Activated CD4-positive, alpha-beta T cell treated with anti-CD3 and anti-CD28 coated beads for 24 hours (primary cell): Measurements from ENCODE around the gene OR5M8.

Experiments
- DNase-seq, 2 donors: peaks; one replicate each; pipeline ENCODE4 v3.0.0-alpha.2; 2020; ENCODE audit warnings: low read depth in 2 of 2

Gene OR5M8

GRCh38 chr11:56491270-56491669, at the start of gene OR5M8:
TSS of gene OR5M8 (minus strand) at chr11:56491370. CDS start at chr11:56491370, 0 bp downstream.
- no peak for DNase-seq

- DNase-seq = no peak
These were observed 42.0 kb upstream of the OR5M8 start for GRCh38 chr11:56533054-56533740.

DNA sequence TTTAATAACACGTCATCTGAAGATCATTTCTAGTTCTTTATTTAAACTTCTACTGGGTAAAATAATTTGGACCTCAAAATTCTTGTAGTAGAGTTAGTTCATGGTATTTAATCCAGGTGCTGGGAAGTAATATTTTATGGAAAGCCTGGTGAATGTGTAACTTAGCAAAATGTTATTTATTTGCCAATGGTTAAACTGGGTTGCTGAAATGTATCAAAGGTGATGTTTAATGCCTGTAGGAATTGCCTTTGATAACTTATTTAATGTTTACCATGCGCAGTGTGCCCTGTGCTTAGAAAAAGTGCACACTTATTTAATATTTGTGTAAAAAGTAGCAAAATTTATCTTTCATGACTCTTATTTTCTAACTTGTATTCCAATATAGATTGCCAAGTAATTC, 40.7 kb upstream of the OR5M8 start:
- no peak for DNase-seq

DNA sequence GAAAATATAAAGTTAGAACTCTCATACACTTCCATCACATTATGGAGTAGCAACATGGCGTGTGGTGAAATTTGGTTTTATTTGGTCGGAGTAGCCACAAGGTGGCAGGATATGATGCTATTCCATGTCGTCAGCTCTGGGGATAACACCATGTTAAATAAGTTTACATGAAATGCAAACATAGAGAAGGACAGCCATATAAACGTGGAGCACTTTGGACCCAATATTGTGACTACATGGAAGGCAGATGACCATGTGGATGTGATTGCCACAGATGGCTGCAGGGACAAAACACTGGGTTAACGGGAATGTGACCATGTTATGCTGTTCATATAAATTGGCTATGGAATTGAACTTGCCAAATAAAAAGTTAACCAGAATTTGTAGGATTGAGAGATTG, 30.8 kb upstream of the OR5M8 start:
- DNase-seq = no peak

DNA sequence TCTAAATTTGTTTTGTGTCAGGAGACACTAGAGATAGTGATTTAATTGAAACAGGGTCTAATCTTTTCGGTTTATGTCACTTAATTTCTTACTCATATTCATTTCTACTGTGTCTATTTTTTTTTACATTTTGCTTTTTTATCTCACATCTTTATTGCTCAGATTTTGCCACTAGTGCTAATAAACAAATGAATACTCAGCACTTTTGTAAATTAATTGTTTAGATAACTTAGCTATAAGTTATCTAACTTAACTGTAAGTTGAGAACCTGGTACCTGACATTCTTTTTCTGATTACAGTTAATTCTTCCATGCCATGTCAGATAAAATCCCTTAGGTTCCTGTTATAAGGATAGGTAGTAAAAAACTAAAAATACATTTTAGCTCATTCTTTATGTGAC, 22.1 kb upstream of the OR5M8 start:
- DNase-seq = no peak

DNA sequence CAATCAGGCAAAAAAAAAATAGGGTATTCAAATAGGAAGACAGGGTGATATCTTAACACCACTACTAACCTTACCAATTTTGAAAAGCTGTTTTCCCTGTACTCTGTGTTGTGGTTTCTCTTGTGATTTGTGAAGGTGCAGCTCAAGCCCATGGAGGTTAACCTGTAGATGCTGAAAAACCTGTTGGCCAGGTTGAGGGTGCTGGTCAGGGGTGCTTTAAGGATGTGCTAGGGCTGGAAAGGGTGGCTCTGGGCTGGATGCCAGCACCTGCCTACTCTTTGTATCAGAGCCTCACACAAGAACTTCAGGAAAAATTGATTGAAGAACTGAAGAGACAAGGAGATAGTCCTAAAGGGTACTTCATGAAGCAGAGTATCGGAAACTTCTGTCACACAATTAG, 18.3 kb upstream of the OR5M8 start:
- DNase-seq = no peak

DNA sequence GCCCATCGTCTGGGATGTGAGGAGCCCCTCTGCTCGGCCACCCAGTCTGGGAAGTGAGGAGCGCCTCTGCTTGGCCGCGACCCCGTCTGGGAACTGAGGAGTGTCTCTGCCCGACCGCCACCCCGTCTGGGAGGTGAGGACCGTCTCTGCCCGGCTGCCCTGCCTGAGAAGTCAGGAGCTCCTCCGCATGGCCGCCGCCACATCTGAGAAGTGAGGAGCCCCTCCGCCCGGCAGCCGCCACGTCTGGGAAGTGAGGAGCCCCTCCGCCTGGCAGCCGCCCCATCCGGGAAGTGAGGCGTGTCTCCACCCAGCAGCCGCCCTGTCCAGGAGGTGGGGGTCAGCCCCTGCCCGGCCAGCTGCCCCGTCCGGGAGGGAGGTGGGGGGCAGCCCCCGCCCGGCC, 5.8 kb upstream of the OR5M8 start:
- DNase-seq = no peak

DNA sequence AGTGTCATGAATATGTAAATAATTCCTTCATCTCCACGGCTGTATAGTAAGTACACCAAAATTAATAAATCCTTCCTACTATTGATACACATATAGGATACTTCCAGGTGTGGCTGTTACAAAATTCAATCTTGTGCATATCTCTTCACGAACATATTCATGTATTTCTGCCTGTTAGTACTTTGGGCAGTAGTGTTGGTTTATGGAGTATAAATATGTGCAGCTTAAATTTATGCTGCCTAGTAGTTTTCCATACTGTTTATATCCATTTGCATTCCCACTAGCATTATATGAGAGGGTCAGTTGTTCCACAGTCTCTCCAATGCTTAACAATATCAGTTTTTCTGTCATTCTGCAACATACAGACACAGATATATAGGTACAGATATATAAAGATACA, 3.9 kb upstream of the OR5M8 start:
- no peak for DNase-seq

- no peak for DNase-seq
These were observed 4.4 kb downstream of the OR5M8 start for GRCh38 chr11:56486801-56487200.

GRCh38 chr11:56474729-56475235, 16.4 kb downstream of the OR5M8 start:
- DNase-seq = no peak

DNA sequence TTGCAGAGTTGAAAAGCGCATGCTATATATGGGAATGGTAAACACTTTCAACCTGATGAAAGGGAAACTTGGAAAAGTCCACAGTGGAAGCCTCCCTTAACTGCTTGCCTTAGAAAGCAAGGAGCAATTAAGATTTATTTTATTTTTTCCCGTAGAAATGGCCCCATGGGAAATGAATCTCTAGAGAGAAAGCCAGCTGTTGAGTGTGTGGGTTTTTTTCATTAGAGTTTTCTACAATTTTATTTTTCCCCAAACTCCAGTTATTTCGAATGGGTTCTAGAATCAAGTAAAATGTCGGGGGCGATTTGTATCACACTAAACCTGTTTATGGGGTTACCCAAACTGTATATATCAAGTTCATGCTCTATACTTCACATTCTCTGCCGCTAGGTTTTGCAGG, 17.9 kb downstream of the OR5M8 start, which contains the start of gene OR5M3:
Gene OR5M3 (minus strand): TSS at position 101 of the 400 bp plus-strand sequence. CDS start 2,855 bp downstream, outside the sequence.
- no peak for DNase-seq

DNA sequence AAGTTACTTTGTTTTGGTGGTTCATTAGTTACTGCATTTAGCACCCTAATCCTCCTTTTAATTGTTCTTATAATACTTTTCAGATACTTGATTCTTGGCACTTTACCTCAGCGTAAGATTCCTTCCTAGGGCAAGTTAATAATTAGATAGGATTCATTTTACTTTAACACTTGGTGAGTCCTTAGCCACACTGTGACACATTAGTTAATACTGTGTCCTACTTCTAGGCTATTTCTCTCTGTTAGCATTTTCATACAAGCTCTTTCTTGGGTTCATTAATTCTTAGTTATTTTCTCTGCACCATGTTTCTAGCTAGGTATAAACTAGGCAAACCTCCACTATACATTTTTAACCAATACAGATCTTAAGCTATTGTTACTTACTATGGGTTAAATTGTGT, 34.1 kb downstream of the OR5M8 start:
- DNase-seq = no peak

DNA sequence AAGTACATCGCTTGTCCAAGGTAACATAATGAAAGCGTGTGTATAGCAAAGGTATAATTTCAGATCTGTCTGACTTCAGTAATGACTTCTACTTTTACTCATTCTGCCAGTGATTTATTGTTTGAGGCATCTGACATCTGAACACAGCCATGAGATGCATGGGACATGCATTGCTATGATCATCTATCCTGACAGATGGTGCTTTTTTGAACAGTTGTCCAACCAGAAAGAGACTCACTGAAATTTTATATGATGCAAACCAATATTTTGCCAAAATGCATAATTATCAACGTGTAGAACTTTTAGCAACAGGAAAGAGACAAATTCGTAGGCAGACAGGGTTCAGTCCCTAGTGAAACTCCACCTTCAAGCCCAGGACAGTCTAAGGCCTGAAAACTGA, 37.6 kb downstream of the OR5M8 start:
- no peak for DNase-seq
